ENCODE results near the gene LEMD2.

DNA sequence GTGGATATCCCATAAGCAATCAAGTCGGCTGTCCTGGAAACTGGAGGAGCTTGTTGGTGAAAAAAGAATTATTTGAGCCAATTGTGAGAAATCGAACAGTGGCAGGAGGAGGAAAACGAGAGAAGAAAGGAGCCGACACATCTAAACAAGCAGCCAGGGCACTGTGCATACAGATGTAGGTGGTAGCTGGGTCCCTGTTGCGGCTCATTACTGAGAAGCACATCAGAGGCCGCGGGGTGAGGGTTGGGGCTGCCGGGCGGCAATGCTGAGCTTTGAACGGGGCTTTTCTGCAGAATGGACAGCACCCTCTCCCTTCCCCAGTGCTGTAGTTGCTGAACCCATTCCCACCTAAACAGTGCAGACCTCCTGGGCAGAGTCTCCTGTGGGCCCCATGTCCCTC is 4.1 kb upstream of the LEMD2 start:
- TF ChIP-seq FOXM1 (IDR thresholded peaks at IDR 0.05; ENCODE audit: borderline replicate concordance) (no peak), LEF1 (IDR thresholded peaks at IDR 0.05; ENCODE audit: borderline replicate concordance) (no peak), FOXA1 (IDR thresholded peaks at IDR 0.05) (no peak), SP1 (IDR thresholded peaks at IDR 0.05) (no peak), ELF4 (IDR thresholded peaks at IDR 0.05) (no peak)

All from HEK293T (cell line).